Mesothelial cell of epicardium (in vitro differentiated cells): ENCODE measurements around the gene ZNF331. TPM values are rescaled to one million over a fixed set of nuclear protein-coding genes. Genes with fewer than 3 reads are reported as not detected.

Experiments
- total RNA-seq: library from RNA; stranded (reverse); gene quantifications from 3 replicates; pipeline ENCODE4 v1.2.1, GENCODE V29; 2021

ZNF331 gene
- total RNA-seq, 1 donor from 2014 or later: 19.5 TPM

Other genes starting within 250 kb of the ZNF331 start
- gene ZNF845, start 204.4 kb upstream of the ZNF331 start, total RNA-seq: 7.5 to 7.7 TPM (median 7.7 TPM) in 3 replicates
- gene ZNF525, start 172.4 kb upstream of the ZNF331 start, total RNA-seq: 20.2 to 23.5 TPM (median 20.5 TPM) in 3 replicates
- 15.5 to 17.7 TPM (median 16.1 TPM) in 3 replicates for gene ZNF765, start 143.0 kb upstream of the ZNF331 start, total RNA-seq
- gene ZNF761, start 106.2 kb upstream of the ZNF331 start, total RNA-seq: 15.0 to 16.2 TPM (median 16.1 TPM) in 3 replicates
- 5.4 to 6.1 TPM (median 6.0 TPM) in 3 replicates for gene ZNF813, start 70.4 kb upstream of the ZNF331 start, total RNA-seq
- gene DPRX, start 93.9 kb downstream of the ZNF331 start, total RNA-seq: not detected in 3 replicates